ENCODE measurements around the gene GALNS. TPM values are rescaled to one million over a fixed set of nuclear protein-coding genes. Genes with fewer than 3 reads are reported as not detected.

Gene GALNS
- total RNA-seq, 6 experiments from 2014 or later: 16.6 to 20.7 (median 18.2) TPM

DNA sequence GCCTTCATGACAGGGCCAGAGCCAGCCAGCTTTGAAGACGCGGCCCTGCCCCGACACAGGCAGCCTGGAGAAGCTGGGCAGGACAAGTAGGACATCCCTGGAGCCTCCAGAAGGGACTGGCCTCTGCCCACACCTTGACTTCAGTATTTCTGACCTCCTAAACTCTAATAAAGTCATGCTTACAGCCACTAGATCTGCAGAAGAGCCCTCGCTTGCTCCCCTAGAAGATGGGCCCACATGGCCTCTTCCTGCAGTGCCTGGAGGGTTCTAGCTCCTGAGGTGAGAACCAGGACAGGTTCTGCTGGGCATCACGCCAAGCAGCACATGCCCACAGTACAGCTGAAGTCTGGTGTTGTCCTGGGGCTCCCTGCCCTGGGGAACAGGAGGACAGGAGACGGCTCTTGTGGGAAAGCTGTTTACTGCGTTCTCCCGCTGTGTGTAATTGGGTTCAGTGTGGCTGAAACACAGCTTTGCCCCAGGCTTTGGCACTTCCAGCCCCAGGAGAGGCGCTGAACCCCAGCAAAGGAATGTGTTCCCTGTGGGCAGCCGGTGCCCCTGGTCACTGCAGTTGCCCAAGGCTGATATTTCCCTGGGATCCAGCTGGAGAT, 47.6 kb downstream of the GALNS start:
- H3K27me3 Mint-ChIP-seq (ENCODE audit: insufficient read depth): peaks cover 5% of the 10 kb centered on the region
- H3K4me1 Mint-ChIP-seq (ENCODE audit: low read depth): peaks cover 20% of the 10 kb centered on the region
- H3K27ac Mint-ChIP-seq: peak overlapping the region; percentile 56
- H3K9me3 Mint-ChIP-seq: no peaks in the 10 kb centered on the region
- no peak for DNase-seq
- no peaks in the 10 kb centered on the region; the same call in 1 of the 2 replicates for H3K36me3 Mint-ChIP-seq (ENCODE audit: low read depth)
- no peak for TF ChIP-seq CTCF (IDR thresholded peaks at IDR 0.05)
- no peak overlapping the region for H3K4me3 Mint-ChIP-seq

DNA sequence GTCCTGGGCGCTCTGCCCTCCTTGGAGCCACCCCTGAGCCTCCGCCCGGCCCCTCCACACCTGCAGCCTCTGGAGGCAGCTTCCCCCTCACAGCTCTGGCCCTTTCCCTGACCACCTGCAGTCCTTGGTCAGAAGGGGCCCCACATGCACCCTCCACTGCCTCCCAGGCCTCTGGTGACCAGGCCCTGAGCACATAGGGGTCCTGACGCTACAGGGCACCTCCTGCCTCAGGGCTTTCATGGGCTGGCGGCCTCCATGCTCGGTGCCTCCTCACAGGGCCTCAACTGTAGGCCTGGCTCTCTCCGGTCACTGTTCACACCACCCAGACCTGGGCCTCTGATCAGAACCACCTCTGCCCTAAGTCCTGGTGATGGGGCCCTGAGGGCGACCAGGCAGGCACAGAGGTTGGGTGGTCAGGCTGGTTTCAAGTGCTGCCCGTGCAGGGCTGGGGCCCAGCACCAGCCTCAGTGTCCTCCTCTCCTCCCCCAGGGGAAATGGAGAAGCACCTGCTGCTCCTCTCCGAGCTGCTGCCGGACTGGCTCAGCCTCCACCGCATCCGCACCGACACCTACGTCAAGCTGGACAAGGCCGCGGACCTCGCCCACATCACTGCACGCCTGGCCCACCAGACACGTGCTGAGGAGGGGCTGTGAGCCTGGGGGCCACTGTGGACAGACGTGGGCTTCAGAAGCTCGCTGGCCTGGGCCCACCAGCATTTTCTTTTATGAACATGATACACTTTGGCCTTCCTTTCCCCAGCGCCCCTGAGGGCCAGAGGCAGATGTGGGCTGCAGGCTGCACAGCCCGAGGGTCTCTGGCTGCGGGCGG, 48.9 kb downstream of the GALNS start:
- Mint-ChIP-seq H3K4me3 (no peak overlapping the region), H3K9me3 (no peaks in the 10 kb centered on the region), H3K27me3 (ENCODE audit: insufficient read depth) (peaks cover 5% of the 10 kb centered on the region), H3K36me3 (ENCODE audit: low read depth) (no peaks in the 10 kb centered on the region; the same call in 1 of the 2 replicates), H3K27ac (no peak overlapping the region), H3K4me1 (ENCODE audit: low read depth) (peaks cover 20% of the 10 kb centered on the region)
- TF ChIP-seq CTCF (IDR thresholded peaks at IDR 0.05): no peak
- no peak for DNase-seq

DNA sequence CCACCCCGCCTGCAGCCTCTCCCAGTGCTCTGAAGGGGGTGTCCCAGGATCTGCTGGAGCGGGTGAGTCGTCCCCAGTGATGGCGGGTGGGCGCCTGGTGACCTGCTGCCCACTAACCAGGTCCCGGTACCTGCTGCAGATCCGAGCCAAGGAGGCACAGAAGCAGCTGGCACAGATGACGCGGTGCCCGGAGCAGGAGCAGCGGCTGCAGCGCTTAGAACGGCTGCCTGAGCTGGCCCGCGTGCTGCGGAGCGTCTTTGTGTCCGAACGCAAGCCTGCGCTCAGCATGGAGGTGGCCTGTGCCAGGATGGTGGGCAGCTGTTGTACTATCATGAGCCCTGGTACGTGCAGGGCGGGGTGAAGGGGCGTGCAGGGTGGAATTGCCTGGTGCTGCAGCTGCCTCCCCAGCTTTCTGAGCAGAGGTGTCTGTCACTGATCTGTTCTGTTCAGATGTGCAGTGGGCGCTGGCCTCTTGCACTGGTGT, 49.6 kb downstream of the GALNS start:
- Mint-ChIP-seq H3K27me3 (ENCODE audit: insufficient read depth) (peaks cover 6% of the 10 kb centered on the region), H3K36me3 (ENCODE audit: low read depth) (no peaks in the 10 kb centered on the region; the same call in 1 of the 2 replicates), H3K4me3 (no peak overlapping the region), H3K9me3 (no peaks in the 10 kb centered on the region), H3K27ac (no peak overlapping the region), H3K4me1 (ENCODE audit: low read depth) (peaks cover 20% of the 10 kb centered on the region)
- no peak for DNase-seq
- TF ChIP-seq CTCF (IDR thresholded peaks at IDR 0.05): no peak

DNA sequence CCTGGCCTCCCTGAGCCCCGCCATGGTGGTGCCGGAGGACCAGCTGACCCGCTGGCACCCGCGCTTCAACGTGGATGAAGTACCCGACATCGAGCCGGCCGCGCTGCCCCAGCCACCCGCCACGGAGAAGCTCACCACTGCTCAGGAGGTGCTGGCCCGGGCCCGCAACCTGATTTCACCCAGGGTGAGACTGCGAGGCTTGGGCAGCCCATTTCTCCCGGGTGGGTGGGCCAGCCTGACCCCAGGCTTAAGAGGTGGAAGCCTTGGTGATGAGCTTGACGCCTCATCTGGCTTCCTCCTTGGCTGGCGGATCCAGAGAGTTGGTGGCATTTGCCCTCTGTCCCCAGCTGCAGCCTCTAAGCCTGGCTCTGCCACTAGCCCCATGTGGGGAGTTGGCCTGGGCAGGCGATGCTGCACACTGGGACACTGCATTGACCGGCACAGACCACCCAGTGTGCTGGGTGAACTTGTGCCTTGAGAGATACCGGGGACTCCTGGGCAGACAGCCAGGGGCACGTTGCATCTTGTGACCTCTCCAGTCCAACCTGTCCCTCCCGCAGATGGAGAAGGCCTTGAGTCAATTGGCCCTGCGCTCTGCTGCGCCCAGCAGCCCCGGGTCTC, 50.1 kb downstream of the GALNS start:
- no peak overlapping the region for H3K4me3 Mint-ChIP-seq
- H3K36me3 Mint-ChIP-seq (ENCODE audit: low read depth): no peaks in the 10 kb centered on the region; the same call in 1 of the 2 replicates

More for the DNA sequence above, 50.1 kb downstream of the GALNS start:
- Mint-ChIP-seq H3K27ac (no peak overlapping the region), H3K27me3 (ENCODE audit: insufficient read depth) (peaks cover 6% of the 10 kb centered on the region), H3K4me1 (ENCODE audit: low read depth) (peaks cover 20% of the 10 kb centered on the region), H3K9me3 (no peaks in the 10 kb centered on the region)
- no peak for TF ChIP-seq CTCF (IDR thresholded peaks at IDR 0.05)
- no peak for DNase-seq
